ENCODE data around the gene ZBTB34.

ZBTB34 gene

GRCh38 chr9:126852086-126852688 is 8.3 kb upstream of the ZBTB34 start:
- H3K4me3 ChIP-seq (ENCODE audit: low read length), result no peak overlapping the region
- DNase-seq (ENCODE audit: low read depth), result no peak
- no peak for TF ChIP-seq CTCF (IDR thresholded peaks at IDR 0.05; ENCODE audit: insufficient read depth, low read depth, low read length, missing control alignments)

GRCh38 chr9:126853667-126854066 is 6.8 kb upstream of the ZBTB34 start:
- DNase-seq (ENCODE audit: low read depth), result peak; percentile 79
- no peak for TF ChIP-seq CTCF (IDR thresholded peaks at IDR 0.05; ENCODE audit: insufficient read depth, low read depth, low read length, missing control alignments)
- no peak overlapping the region for H3K4me3 ChIP-seq (ENCODE audit: low read length)

GRCh38 chr9:126854734-126855133 is 5.7 kb upstream of the ZBTB34 start:
- TF ChIP-seq CTCF (IDR thresholded peaks at IDR 0.05; ENCODE audit: insufficient read depth, low read depth, low read length, missing control alignments), result no peak
- no peak overlapping the region for H3K4me3 ChIP-seq (ENCODE audit: low read length)
- no peak for DNase-seq (ENCODE audit: low read depth)

GRCh38 chr9:126856326-126856877 is 4.0 kb upstream of the ZBTB34 start:
- H3K4me3 ChIP-seq (ENCODE audit: low read length), result no peak overlapping the region
- TF ChIP-seq CTCF (IDR thresholded peaks at IDR 0.05; ENCODE audit: insufficient read depth, low read depth, low read length, missing control alignments), result no peak
- DNase-seq (ENCODE audit: low read depth), result no peak

- no peak for TF ChIP-seq CTCF (IDR thresholded peaks at IDR 0.05; ENCODE audit: insufficient read depth, low read depth, low read length, missing control alignments)
- no peak overlapping the region for H3K4me3 ChIP-seq (ENCODE audit: low read length)
- no peak for DNase-seq (ENCODE audit: low read depth)
Measured at GRCh38 chr9:126857261-126857960, 3.0 kb upstream of the ZBTB34 start.

GRCh38 chr9:126859111-126859510 is 1.3 kb upstream of the ZBTB34 start:
- H3K4me3 ChIP-seq (ENCODE audit: low read length), result no peak overlapping the region
- no peak for DNase-seq (ENCODE audit: low read depth)

More at GRCh38 chr9:126859111-126859510, 1.3 kb upstream of the ZBTB34 start:
- TF ChIP-seq CTCF (IDR thresholded peaks at IDR 0.05; ENCODE audit: insufficient read depth, low read depth, low read length, missing control alignments), result no peak
